ENCODE results near the gene IGSF21. TPM values are rescaled to one million over a fixed set of nuclear protein-coding genes. Genes with fewer than 3 reads are reported as not detected.

Gene IGSF21
- total RNA-seq, 4 donors from 2014 or later = 0.31 to 3.5 (median 1.7) TPM

- H3K27ac ChIP-seq = no peak overlapping the region
- no peak overlapping the region for H3K4me3 ChIP-seq
- H3K9me3 ChIP-seq = no peaks in the 10 kb centered on the region
- TF ChIP-seq POLR2A (IDR thresholded peaks at IDR 0.05) (no peak), CTCF (IDR thresholded peaks at IDR 0.05) (no peak), EP300 (IDR thresholded peaks at IDR 0.05) (no peak), POLR2AphosphoS5 (IDR thresholded peaks at IDR 0.05) (no peak)
- ATAC-seq = no peak
- H3K4me1 ChIP-seq = peaks cover 0 to 7% (median 0%) of the 10 kb centered on the region in 3 donors
- peaks cover 61% of the 10 kb centered on the region for H3K27me3 ChIP-seq
- WGBS, 2 donors (ENCODE audit: low coverage in 1 of 2) = 20 to 54% methylated on average over 2 to 3 of the region's 4 CpGs
- H3K36me3 ChIP-seq = no peaks in the 10 kb centered on the region
Observed at GRCh38 chr1:18128298-18128697, 20.7 kb downstream of the IGSF21 start.

DNA sequence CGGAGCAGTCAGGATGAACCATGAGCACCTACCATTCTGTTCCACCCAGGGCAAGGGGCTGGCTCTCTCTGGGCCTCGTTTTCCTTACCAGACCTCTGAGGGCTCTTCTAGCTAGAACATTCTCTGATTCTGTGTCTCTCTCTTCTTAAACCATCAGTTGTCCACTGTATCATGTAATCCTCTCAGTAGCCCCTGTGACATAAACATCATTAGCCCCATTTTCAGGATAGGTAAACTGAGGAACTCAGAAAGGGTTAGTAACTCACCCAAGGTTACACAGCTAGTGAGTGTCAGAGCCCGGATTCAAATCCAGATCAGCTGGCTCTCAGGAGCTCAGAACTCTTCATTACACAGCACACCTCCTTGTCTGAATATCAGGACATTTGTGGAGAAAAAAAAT is 22.8 kb downstream of the IGSF21 start:
- no peak for ATAC-seq
- no peaks in the 10 kb centered on the region for H3K9me3 ChIP-seq
- 63 to 64% methylated on average over 2 to 3 of the region's 3 CpGs for WGBS, 2 donors (ENCODE audit: low coverage in 1 of 2)
- H3K27me3 ChIP-seq = peaks cover 57% of the 10 kb centered on the region
- no peaks in the 10 kb centered on the region for H3K36me3 ChIP-seq
- H3K4me1 ChIP-seq = peaks cover 0 to 8% (median 0%) of the 10 kb centered on the region in 3 donors
- H3K27ac ChIP-seq = no peak overlapping the region
- TF ChIP-seq POLR2AphosphoS5 (IDR thresholded peaks at IDR 0.05) (no peak), POLR2A (IDR thresholded peaks at IDR 0.05) (no peak), EP300 (IDR thresholded peaks at IDR 0.05) (no peak), CTCF (IDR thresholded peaks at IDR 0.05) (no peak)
- H3K4me3 ChIP-seq = no peak overlapping the region

- Histone ChIP-seq H3K4me3 (no peak overlapping the region), H3K4me1 (peaks cover 0 to 8% (median 0%) of the 10 kb centered on the region in 3 donors), H3K27ac (no peak overlapping the region), H3K36me3 (no peaks in the 10 kb centered on the region), H3K27me3 (peaks cover 48% of the 10 kb centered on the region), H3K9me3 (no peaks in the 10 kb centered on the region)
- TF ChIP-seq CTCF (IDR thresholded peaks at IDR 0.05) = no peak
- 100% methylated on average over 1 of the region's 2 CpGs; no CpG with 5 or more reads in 1 of the 2 donors for WGBS, 2 donors (ENCODE audit: low coverage in 1 of 2)
- ATAC-seq = no peak
Observed at GRCh38 chr1:18132022-18132710, 24.6 kb downstream of the IGSF21 start.

DNA sequence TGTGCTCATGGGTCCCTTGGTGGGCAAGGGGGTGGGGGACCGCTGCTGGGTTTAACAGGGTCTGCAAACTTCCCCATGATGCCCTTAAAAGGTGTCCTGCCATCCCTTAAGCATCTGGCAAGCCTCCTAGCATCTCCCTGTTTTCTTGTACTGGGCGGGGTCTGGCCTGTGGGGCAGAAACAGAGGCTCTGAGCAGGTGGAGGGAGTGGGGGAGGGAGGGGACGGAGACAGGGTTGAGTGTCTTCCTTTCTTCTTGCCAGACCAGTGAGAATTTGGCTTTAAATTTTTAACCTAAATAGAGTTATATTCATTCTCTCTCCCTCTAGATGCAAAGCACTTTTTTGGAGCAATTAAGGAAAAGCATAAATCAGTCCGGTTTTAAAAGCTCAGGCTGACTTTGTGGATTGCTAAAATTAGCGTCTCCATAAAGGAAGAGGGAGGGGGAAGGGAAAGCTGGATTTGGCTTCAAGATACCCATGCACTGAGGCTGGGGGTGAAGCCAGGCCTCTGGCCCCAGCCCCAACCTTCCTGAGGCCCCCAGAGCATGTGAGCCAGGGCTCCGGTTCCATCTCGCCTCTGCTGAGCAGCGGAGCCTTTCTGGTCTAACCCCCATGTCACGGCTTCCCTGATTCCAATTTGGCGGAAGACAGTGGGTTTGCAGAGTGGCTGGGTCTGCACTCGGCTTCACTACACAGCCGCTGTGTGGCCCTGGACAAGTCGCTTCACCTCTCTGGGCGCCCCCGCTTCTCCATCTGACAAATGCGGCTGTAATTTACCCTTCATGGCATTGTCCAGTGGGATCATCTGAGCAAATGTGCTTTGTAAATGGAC is 25.3 kb downstream of the IGSF21 start:
- WGBS, 2 donors (ENCODE audit: low coverage in 1 of 2) = 33 to 57% methylated on average over 3 to 7 of the region's 16 CpGs
- no peaks in the 10 kb centered on the region for H3K36me3 ChIP-seq
- no peak for ATAC-seq

More for the DNA sequence above, 25.3 kb downstream of the IGSF21 start:
- TF ChIP-seq POLR2AphosphoS5 (IDR thresholded peaks at IDR 0.05) (no peak), CTCF (IDR thresholded peaks at IDR 0.05) (no peak), EP300 (IDR thresholded peaks at IDR 0.05) (no peak), POLR2A (IDR thresholded peaks at IDR 0.05) (no peak)
- peaks cover 45% of the 10 kb centered on the region for H3K27me3 ChIP-seq
- no peak overlapping the region for H3K27ac ChIP-seq
- H3K4me3 ChIP-seq = no peak overlapping the region
- no peaks in the 10 kb centered on the region for H3K9me3 ChIP-seq
- peaks cover 0 to 8% (median 0%) of the 10 kb centered on the region in 3 donors for H3K4me1 ChIP-seq

Measured in gastroesophageal sphincter (tissue), 4 donors.